HG03103 (cell line): ENCODE data around the gene PLCXD1.
"Not testable (repeated sequence)": the region's sequence is repeated elsewhere in the genome, so short reads cannot be mapped to it uniquely, and the experiment has no call there.

Experiments
- ATAC-seq: cut with Tn5 transposase; IDR thresholded peaks from one replicate; pipeline ENCODE4 v1.9.1; 2021; ENCODE audit warnings: low read depth; ENCODE audit not compliant: unreplicated experiment

The PLCXD1 gene

GRCh38 chrX:281166-281999 is at the start of gene PLCXD1:
Gene PLCXD1 (plus strand): TSS chrX:281381. CDS start chrX:284188, 2,807 bp downstream.
- ATAC-seq = peak; percentile 26

GRCh38 chrX:231637-232277 is 49.4 kb upstream of the PLCXD1 start:
- ATAC-seq = peak; percentile 87

GRCh38 chrX:232278-232655 is 48.9 kb upstream of the PLCXD1 start:
- ATAC-seq = peak; percentile 12

- not testable (repeated sequence) for ATAC-seq
Measured at GRCh38 chrX:236201-236600, 45.0 kb upstream of the PLCXD1 start.

GRCh38 chrX:250965-251364 is 30.2 kb upstream of the PLCXD1 start:
- ATAC-seq = no peak

- ATAC-seq = not testable (repeated sequence)
Measured at GRCh38 chrX:251396-252243, 29.6 kb upstream of the PLCXD1 start.

GRCh38 chrX:252244-252956 is 28.8 kb upstream of the PLCXD1 start:
- no peak for ATAC-seq

GRCh38 chrX:252957-253291 is 28.3 kb upstream of the PLCXD1 start:
- ATAC-seq = no peak

GRCh38 chrX:253451-254297 is 27.5 kb upstream of the PLCXD1 start:
- ATAC-seq = no peak

- no peak for ATAC-seq
Measured at GRCh38 chrX:254630-255215, 26.5 kb upstream of the PLCXD1 start.

GRCh38 chrX:255923-256331 is 25.3 kb upstream of the PLCXD1 start:
- ATAC-seq = no peak

GRCh38 chrX:257054-257453 is 24.1 kb upstream of the PLCXD1 start:
- not testable (repeated sequence) for ATAC-seq

- no peak for ATAC-seq
Measured at GRCh38 chrX:257681-258289, 23.4 kb upstream of the PLCXD1 start.

GRCh38 chrX:258291-259040 is 22.7 kb upstream of the PLCXD1 start:
- no peak for ATAC-seq

- peak; percentile 70 for ATAC-seq
Measured at GRCh38 chrX:259692-260355, 21.4 kb upstream of the PLCXD1 start.

- ATAC-seq = no peak
Measured at GRCh38 chrX:261167-261918, 19.8 kb upstream of the PLCXD1 start.

- no peak for ATAC-seq
Measured at GRCh38 chrX:261919-262352, 19.2 kb upstream of the PLCXD1 start.
